Epithelial cell of prostate (primary cell): ENCODE results near the gene FOXB2.

Experiments
- DNase-seq: peaks from one replicate; pipeline ENCODE4 v3.0.0-alpha.2; 2011; ENCODE audit warnings: low read depth, low spot score
- H3K27ac ChIP-seq: fragments of 450-650 bp; 2 replicates; pipeline ENCODE4 v1.5.1; 2017; ENCODE audit warnings: mild to moderate bottlenecking

The FOXB2 gene

DNA sequence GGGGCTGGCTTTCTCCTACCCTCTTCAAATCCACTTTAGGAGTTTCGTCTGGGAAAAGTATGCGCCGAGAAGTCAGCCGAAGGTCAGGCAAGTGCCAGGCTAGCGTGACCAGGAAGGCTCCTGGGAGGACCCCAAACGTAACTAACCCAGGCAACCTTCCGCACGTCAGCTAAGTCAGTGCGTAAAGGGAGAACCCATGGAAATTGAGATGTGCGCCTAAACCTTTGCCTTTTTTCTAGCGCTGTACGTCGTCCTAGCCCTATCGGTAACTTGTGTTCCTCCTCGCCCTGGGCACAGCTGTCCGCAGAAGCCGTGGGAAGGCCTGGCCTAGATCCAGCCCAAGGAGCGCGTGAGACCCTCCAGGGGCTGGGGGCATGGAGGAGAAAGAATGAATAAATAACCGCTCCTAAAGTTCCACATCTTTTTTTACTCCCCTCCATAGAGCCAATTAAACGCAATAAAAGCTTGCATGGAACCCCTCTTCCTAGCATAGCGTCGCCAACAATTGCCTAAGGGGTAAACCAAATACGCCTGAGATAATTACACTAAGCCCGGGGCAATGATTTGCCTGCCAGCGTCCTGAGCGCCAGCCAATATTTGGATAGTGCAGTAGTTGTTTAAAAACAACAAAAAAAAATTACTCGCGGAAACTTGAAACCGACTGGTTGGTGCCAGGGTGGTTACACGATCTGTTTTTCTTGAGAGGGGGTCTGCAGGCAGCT lies 4.0 kb upstream of the FOXB2 start:
- DNase-seq: no peak
- no peak overlapping the region for H3K27ac ChIP-seq

DNA sequence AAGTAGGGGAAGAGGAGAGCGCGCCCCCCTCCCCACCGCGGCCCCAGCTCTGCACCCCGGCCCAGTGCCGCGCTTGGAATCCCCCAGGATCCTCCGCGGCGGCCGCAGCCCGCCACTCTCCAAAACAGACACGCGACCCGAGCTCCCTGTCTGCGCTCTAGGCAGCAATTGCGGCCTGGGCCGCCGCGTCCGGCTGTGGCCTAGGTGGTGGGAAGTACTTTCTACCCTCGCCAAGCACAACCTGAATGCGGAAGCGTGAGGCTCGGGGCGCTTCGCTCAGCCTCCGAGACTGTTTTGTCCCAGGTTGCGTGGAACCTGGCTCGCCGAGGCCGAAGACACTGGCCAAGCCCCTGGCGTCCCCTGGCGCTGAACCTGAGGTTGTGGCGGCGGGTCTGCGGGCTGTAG lies 3.3 kb upstream of the FOXB2 start:
- no peak for DNase-seq
- no peak overlapping the region for H3K27ac ChIP-seq

DNA sequence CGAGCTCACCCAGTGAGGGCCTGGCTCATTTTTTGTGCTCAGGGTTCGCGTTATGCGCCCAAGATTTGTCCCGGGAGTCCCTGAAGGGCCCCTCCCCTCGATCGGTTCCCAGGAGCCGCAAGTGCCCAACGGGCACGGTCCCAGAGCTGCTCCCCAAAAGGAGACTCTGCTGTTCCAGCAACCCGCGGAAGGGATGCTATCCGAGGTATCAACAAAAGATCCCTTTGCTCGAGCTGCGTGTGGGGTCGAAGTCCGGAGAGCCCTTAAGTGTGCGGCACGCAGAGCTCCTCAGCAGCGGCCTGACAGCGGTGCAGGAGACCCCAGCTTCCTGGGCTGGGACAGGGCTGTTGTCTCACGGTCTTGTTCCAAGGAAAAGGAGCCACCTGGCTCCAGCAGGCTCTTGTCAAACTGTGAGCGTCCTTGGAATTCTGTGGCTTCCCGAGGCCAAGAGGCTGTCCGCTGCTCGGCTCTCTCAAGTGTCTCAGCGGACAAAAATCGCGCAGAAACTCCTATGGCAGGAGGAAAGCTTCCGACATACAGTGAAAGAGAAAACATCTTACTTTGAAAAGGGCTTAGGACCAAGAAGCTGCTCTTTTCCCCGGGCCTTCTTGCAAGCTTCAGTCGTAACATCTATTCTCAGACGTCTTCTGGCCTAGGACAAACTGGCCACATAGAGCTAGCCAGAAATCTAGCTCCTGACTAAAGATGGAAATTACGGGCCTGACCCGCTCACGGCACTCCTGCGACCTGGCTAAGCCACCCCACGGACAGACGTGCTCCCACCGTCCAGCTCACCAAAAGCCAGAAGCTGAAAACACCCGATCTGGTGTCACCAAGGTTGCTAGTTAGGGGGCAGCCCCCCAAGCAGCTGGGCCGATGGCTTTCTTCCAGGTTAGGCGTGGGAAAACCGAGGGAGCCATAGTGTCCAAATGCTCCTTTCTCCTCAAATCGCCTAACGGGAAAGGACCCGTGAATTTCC lies 2.6 kb upstream of the FOXB2 start:
- no peak overlapping the region for H3K27ac ChIP-seq
- DNase-seq: no peak

DNA sequence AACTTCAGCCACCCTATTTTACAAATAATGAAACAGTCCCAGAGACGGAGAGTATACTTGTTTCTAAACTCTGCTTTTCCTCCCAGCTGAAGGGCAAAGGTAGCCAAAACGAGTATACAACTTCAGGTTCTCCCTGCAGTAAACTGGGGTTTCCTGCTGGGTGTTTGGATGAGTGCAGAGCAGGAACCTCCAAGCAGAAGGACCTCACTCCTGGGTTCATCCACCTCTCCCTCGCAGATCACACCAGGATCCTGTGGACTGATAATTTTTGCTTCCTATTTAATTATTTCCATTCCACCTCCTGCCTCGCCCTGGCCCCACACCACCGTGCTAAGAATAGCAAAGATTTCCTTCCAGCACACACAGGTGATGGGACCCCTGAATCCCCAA lies 2.0 kb upstream of the FOXB2 start:
- no peak for DNase-seq
- no peak overlapping the region for H3K27ac ChIP-seq

DNA sequence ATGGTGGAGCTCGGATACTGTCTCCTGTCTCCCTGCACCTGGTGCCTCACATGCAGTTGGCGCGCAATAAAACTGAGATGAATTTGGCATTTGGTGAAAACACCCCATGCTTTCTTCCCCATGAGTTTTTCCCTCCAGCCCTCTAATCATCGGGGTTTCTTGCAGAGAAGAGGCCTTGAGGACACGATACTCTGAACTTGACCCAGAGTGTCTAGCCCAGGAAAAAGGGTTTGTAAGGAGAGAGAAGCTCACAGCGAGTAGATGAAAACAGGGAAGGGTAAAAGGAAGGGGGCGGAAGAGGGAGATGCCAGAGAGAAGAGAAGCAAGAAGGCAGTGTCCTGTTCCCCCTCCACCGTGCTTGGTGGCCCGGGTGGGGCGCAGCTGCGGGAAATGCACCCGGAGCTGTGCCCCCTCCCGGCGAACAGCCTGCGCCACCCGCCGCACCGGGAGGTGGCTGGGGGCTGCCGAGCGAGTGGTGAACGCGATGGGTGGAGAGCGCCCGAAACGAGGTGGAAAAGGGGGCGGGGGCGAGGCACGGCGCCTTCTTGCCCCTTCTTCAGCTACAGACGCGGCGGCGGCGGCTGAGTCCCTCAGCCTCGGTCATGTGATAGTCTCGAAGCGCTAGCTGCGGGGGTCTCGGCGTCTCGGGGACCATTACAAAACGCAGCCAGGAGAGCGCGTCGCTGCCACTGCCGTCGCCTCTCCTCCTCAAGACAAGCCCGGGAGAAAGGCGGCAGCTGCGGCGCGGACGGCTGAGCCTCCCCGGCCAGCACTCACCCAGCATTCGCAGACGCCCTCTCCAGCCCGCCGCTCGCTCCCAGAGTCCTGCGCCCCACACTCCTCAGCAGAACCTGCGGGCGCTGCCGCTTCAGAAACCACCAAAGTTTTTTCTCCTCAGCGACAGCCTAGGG lies 1.1 kb upstream of the FOXB2 start:
- DNase-seq: no peak
- H3K27ac ChIP-seq: no peak overlapping the region

DNA sequence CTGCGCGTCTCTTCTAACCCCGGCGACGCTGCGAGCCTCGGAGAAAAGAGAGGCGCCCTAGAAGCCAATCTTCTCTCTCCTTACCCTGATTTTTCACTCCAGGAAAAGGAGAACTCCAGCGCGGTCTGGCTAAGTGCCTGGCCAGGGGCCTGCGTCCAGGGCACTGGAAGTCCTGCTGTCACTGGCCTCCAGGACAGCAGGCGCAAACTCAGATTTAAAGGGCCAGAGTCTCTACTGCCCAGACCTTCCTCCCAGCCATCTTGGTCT lies 553 bp upstream of the FOXB2 start:
- no peak overlapping the region for H3K27ac ChIP-seq
- no peak for DNase-seq

DNA sequence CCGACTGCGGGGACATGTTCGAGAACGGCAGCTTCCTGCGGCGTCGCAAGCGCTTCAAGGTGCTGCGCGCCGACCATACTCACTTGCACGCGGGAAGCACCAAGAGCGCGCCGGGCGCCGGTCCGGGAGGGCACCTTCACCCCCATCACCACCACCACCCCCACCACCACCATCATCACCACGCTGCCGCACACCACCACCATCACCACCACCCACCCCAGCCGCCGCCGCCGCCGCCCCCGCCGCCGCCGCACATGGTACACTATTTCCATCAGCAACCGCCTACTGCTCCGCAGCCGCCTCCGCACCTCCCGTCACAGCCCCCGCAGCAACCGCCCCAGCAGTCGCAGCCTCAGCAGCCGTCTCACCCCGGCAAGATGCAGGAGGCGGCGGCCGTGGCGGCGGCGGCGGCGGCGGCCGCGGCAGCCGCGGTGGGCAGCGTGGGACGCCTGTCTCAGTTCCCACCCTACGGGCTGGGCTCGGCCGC lies 514 bp downstream of the FOXB2 start:
- H3K27ac ChIP-seq: no peak overlapping the region
- DNase-seq: no peak

DNA sequence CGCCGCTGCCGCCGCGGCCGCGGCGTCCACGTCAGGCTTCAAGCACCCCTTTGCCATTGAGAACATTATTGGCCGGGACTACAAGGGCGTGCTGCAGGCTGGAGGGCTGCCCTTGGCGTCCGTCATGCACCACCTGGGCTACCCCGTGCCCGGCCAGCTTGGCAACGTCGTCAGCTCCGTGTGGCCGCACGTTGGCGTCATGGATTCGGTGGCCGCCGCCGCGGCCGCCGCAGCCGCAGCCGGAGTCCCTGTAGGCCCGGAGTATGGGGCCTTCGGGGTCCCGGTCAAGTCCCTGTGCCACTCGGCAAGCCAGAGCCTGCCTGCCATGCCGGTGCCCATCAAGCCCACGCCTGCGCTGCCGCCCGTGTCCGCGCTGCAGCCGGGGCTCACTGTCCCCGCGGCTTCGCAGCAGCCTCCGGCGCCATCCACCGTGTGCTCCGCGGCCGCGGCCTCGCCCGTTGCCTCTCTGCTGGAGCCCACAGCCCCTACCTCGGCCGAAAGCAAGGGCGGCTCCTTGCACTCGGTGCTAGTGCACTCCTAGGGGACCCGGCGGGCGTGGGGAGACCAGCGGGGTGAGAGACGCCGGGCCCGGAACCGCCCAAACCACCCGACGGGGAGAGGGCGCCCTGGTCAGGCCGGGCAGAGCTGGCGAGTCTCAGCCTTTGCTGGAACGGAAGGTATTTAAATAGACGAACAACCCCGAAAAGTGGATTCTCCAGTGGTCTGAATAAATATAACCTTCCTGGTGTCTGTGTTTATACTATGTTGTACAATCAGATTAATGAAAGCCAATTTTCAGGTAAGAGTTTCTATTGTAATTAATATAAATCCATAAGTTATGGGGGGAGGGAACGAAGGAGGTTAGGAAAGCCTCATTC lies 1.2 kb downstream of the FOXB2 start:
- no peak overlapping the region for H3K27ac ChIP-seq
- DNase-seq: no peak

DNA sequence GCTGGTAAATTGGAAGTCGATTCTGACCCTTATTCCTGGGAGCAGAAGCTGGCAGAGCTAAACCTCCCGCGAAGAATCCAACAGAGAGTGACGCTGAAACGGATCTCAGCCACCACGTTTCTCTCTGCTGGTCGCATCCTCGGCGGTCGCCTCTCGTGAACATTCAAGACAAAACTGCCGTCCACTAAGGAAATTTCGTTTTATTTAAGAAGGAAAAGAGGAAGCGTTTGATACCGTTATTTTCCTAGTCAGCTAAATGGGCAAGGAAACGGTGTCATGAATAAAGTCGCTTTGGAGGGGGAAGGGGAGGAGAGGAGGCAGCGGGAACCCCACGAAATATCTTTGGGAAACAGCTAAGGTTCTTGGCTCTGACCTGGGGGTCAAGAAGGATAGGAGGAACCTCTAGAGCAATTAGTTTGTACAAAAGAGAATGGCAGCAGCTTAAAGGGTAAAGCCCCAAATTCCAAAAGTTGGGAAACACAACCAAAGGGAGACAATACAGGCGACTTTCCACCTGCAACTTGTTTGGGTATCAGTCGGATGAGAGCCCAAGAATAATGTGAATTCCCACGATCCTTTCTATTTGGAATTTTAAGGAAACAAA lies 1.9 kb downstream of the FOXB2 start:
- DNase-seq: no peak
- no peak overlapping the region for H3K27ac ChIP-seq

DNA sequence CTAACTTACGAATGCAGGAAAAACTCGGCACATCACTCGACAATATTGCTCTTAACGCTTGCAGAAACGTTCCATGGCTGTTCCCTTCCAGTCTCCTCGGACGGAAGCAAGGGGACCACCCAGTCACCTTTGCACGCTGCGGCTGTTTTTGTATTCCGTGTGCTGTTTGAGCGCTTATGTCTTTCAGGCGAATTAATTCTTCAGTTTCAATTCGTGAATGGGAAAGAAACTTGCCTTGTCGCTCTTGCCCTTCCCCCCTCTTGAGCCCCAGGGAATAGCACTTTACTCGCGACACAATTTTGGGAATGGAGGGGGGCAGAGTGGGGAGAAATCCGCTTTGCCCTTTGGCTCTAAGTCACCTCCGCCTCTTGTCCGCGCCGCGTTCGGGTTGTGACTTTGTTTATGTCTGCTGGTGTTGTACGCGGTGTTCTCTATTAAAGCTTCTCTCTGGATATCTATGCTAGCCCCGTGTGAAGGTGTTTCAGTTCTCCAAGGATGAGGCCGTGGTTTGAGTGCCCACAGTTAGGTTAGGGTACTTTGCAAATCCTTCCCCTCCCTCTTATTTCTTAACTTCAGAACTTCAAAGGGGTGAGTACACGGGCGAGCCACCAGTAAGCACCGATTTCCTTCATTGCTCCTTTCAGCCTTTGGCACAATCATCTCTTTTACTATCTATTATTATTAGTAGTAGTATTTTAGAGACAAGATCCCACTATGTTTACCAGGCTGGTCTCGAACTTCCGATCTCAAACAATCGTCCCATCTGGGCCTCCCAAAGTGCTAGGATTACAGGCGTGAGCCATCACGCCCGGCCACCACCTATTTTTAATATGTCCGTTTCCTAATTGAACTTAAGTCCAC lies 2.7 kb downstream of the FOXB2 start:
- DNase-seq: no peak

DNA sequence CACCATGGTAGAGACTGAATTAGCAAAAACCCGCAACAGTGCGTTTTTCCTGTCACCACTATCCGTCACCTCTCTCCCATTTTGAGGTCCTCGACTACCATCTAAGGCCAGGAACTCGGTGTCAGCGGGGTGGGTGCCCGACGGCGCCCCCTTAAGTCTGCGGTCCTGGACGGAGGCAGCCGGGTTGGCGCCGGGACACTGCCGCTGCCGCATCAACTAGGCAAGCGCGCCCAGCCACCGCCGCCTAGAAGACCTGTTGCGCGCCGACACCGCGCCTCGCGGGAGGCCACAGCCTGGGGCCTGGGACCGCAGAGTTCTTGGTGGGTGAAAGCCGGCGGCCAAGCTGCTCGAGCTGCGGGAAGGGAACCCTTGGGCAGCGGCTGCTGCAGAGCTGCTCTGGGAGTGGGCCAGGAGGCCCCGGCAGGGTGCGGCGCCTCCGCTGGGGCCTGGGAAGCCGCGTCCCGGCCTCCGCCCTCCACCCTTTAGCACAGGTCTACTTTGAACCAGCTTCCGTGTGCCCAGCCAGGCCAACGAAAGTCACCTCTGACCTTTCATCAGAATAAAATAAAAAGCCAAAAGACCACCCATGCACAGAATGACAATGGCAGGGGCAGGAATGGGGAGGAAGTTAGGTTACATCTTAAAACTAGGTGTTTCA lies 3.5 kb downstream of the FOXB2 start:
- no peak for DNase-seq
- H3K27ac ChIP-seq: no peak overlapping the region

More for the DNA sequence above, 2.7 kb downstream of the FOXB2 start:
- no peak overlapping the region for H3K27ac ChIP-seq

DNA sequence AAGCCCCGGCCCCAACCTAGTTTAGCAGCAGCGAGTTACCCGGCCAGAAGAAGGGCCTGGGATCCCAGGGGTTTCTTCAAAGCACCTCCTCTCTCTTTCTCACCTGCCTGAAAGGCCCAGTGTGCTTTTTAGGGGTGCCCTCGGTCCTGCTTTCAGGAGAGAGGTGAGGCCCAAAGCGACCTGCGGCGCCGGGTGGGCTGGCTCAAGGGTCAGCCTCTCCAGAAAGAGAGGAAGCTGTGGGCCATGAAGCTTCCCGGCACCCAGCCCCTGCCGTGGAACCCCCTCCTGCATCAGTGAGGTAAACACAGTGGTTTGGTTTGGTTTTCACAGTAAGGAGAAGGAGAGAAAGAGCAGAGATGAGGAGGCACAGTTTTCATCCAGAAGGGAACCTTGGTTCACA lies 4.3 kb downstream of the FOXB2 start:
- DNase-seq: no peak
- H3K27ac ChIP-seq: no peak overlapping the region

DNA sequence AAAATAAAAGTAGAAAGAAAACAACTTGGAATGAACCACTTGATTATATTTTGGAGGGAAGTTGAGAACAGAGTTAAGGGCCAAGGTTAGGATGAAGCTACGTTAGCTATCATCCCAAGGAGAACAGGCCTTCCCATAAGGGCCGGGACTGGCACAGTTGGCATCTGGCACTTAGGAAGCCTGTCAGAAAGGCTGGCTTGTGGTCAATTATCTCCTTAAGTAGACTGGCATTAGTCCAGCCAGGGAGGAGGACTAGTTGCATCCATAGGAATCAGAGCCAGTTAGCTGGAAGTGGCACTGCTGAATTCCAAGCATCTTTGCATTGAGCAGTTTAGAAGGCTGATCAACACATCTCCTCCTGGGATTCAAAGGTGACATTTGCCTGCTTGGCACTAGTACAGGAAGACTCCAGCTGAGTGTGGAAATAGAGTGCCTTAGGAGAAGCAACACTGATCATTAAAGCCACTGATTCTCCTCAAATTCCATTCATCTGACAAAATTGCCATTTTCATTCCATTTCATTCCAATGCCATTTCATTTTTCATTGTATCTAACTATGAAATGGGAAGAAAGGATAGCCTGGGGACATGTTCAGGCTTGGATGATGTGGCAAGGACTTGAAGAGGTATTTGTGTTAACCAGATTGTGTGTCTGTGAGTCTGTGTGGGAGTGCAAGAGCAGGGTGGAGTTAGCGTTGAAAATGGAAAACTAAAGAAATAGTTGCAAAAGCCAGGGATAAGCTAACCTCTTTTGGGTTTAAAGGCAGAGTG lies 5.5 kb downstream of the FOXB2 start:
- H3K27ac ChIP-seq: no peak overlapping the region

DNA sequence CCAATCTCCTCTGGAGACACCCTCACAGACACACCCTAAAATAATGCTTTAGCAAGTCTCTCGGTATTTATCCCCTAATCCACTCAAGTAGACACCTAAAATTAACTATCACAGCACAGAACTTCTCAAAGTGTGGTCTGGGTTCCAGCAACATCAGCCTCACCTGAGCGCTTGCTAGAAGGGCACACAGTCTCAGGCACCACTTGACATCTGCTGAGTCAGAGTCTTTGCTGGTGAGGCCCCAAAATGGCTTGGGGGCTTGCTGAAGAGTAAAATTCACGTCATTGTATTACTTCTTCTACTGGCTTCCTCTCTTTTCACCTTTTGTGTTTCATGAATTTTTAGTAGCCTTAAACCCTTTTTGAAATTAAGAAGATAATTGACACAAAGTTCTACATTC lies 9.0 kb downstream of the FOXB2 start:
- H3K27ac ChIP-seq: no peak overlapping the region
- no peak for DNase-seq

More for the DNA sequence above, 5.5 kb downstream of the FOXB2 start:
- no peak for DNase-seq

DNA sequence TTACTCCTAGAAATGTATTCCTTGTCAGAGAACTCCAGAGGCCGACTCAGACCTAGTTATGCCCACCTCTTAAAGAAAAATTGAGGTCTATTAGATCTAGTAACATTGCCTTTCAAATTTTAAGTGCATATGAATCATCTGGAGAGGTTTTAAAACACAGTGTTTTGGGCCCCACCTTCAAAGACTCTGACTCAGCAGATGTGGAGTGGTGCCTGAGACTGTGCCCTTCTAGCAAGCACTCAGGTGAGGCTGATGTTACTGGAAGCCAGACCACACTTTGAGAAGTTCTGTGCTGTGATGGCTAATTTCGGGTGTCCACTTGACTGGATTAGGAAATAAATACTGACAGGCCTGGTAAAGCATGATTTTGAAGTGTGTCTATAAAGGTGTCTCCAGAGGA lies 10.6 kb downstream of the FOXB2 start:
- no peak for DNase-seq
- H3K27ac ChIP-seq: no peak overlapping the region

DNA sequence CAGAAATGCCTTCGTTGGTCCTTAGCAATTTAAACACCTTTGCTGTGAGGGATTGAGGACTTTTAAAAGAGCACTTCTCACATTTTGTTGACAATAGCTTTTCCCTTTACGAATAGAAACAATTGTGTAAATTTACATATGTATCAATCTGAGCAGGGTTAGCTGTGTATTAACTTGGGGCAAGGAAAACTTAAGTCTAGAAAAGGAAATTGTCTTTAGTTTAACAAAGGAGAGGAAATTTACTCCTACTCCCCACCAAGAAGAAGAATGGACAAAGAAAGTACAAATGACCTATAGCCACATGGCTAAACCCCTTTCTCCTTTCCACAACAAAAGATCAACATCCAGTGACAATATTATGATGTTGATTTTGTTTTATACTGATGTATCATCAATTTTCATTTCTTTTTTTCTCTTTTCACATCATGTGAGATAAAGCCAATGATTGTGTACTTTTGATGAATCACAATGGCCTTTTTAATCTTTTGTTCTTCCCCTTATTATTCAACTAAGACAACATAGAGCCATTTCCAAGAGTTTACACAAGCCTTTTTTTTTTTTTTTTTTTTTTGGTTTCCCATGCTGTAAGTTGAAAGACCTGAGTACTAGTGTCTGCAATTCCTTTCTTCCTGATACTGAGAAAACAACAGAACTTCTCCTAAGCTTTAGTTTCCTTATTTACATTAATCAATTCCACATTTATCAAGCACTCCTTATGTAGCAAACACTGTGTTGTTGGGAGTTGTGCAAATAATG lies 19.0 kb downstream of the FOXB2 start:
- no peak overlapping the region for H3K27ac ChIP-seq
- DNase-seq: no peak
